DND-41 (cell line): ENCODE data around the gene TOP2B.

Source experiments
- ATAC-seq: fragments of 200-7000 bp; cut with Tn5 transposase; 3 replicates; pipeline ENCODE4 v1.9.1; 2021; ENCODE audit warnings: low read depth; ENCODE audit not compliant: insufficient read depth
- DNase-seq: peaks from one replicate; pipeline ENCODE4 v3.0.0-alpha.2; 2020
- H2AFZ ChIP-seq: 2 replicates; pipeline ENCODE4 v1.6.0; 2012; ENCODE audit warnings: low read depth, low read length
- H3K27ac ChIP-seq: 2 replicates; pipeline ENCODE4 v1.5.1; 2012; ENCODE audit warnings: low read length, inconsistent platforms
- H3K27me3 ChIP-seq: fragments of 200-600 bp; sonication (generic); 2 replicates; pipeline ENCODE4 v1.6.0; 2012; ENCODE audit warnings: low read length, mild to moderate bottlenecking, inconsistent platforms; ENCODE audit not compliant: insufficient read depth, poor library complexity
- H3K36me3 ChIP-seq: 2 replicates; pipeline ENCODE4 v1.5.1; 2012; ENCODE audit warnings: low read length, inconsistent platforms; ENCODE audit not compliant: insufficient read depth
- H3K4me1 ChIP-seq: 2 replicates; pipeline ENCODE4 v1.5.1; 2012; ENCODE audit warnings: mild to moderate bottlenecking, low read length; ENCODE audit not compliant: insufficient read depth
- H3K4me2 ChIP-seq: 2 replicates; pipeline ENCODE4 v1.6.0; 2012; ENCODE audit warnings: mild to moderate bottlenecking, moderate library complexity, low read length, inconsistent platforms; ENCODE audit not compliant: insufficient read depth
- H3K4me3 ChIP-seq, 2 experiments: fragments of 200-600 bp in 1 of 2; shearing (Covaris generic) in 1 of 2; 2 replicates each; pipeline ENCODE4 v1.5.1; 2012 to 2016; ENCODE audit warnings: inconsistent platforms in 2 of 2, low read length in 2 of 2, mild to moderate bottlenecking in 2 of 2, low read depth in 1 of 2, moderate library complexity in 1 of 2
- H3K79me2 ChIP-seq: 2 replicates; pipeline ENCODE4 v1.6.0; 2012; ENCODE audit warnings: low read length, inconsistent platforms; ENCODE audit not compliant: insufficient read depth
- H3K9ac ChIP-seq: 2 replicates; pipeline ENCODE4 v1.6.0; 2012; ENCODE audit warnings: low read depth, mild to moderate bottlenecking, inconsistent platforms, low read length, moderate library complexity
- H3K9me3 ChIP-seq: 2 replicates; pipeline ENCODE4 v1.5.1; 2012; ENCODE audit warnings: low read length, moderate library complexity, mild to moderate bottlenecking, inconsistent platforms; ENCODE audit not compliant: insufficient read depth, severe bottlenecking
- H4K20me1 ChIP-seq: 2 replicates; pipeline ENCODE4 v1.6.0; 2012; ENCODE audit warnings: low read length; ENCODE audit not compliant: insufficient read depth
- CTCF ChIP-seq: IDR thresholded peaks from 2 replicates; pipeline ENCODE4 v1.5.1; 2012; ENCODE audit warnings: borderline replicate concordance, low read length, moderate library complexity, mild to moderate bottlenecking; ENCODE audit not compliant: poor library complexity, severe bottlenecking; ENCODE audit errors: extremely low read depth
- EZH2 ChIP-seq: IDR thresholded peaks from 3 replicates; pipeline ENCODE4 v1.6.1; 2012; ENCODE audit warnings: borderline replicate concordance, low read depth, mild to moderate bottlenecking, moderate library complexity, low read length, inconsistent platforms; ENCODE audit not compliant: severe bottlenecking

TOP2B gene

GRCh38 chr3:25597535-25598101 lies 67.1 kb downstream of the TOP2B start:
- no peak for ATAC-seq
- H3K36me3 ChIP-seq: peaks cover 60% of the 10 kb centered on the region

DNA sequence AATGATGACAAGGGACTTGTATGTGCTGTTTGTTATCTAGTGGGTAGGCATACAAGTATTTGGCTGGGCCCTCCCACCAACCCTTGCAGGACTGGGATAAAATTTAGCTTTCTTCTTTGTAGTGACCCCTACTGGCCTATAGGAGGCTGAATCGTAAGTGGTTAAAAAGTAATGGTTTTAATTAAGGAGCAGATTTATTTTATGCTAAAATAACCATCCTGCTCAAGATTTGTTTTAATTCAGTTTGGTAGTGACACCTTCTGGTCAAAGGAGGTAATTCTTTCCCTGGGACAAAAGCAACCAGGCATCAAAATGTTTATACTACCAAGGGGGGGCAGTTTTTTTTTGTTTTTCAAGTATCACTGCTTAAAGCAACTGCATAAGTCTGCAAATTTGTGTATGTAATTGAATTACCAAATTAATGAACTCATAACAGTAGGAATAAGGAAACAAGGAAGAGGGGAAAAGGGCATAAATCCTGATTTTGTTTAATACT lies 70.7 kb downstream of the TOP2B start:
- TF ChIP-seq EZH2 (no peak), CTCF (peak; percentile 76)
- H3K27me3 ChIP-seq: no peaks in the 10 kb centered on the region
- DNase-seq (peak; percentile 16), ATAC-seq (peak; percentile 59)
- no peaks in the 10 kb centered on the region for H3K9me3 ChIP-seq
- no peak overlapping the region for H2AFZ ChIP-seq
- no peak overlapping the region for H3K9ac ChIP-seq
- H3K4me2 ChIP-seq: no peak overlapping the region
- peaks cover 28% of the 10 kb centered on the region for H3K36me3 ChIP-seq
- H3K4me1 ChIP-seq: no peaks in the 10 kb centered on the region
- no peaks in the 10 kb centered on the region; the same call in 1 of the 2 replicates for H4K20me1 ChIP-seq
- H3K4me3 ChIP-seq: no peak overlapping the region
- no peaks in the 10 kb centered on the region for H3K79me2 ChIP-seq
- no peak overlapping the region for H3K27ac ChIP-seq

More at GRCh38 chr3:25597535-25598101, 67.1 kb downstream of the TOP2B start:
- no peak for DNase-seq
- Histone ChIP-seq H3K4me1 (no peaks in the 10 kb centered on the region), H3K27ac (no peak overlapping the region), H2AFZ (no peak overlapping the region), H3K79me2 (no peaks in the 10 kb centered on the region), H4K20me1 (no peaks in the 10 kb centered on the region; the same call in 1 of the 2 replicates), H3K9ac (no peak overlapping the region), H3K27me3 (no peaks in the 10 kb centered on the region), H3K4me2 (no peak overlapping the region), H3K4me3 (no peak overlapping the region), H3K9me3 (no peaks in the 10 kb centered on the region)
- no peak for TF ChIP-seq CTCF
- no peak for TF ChIP-seq EZH2

DNA sequence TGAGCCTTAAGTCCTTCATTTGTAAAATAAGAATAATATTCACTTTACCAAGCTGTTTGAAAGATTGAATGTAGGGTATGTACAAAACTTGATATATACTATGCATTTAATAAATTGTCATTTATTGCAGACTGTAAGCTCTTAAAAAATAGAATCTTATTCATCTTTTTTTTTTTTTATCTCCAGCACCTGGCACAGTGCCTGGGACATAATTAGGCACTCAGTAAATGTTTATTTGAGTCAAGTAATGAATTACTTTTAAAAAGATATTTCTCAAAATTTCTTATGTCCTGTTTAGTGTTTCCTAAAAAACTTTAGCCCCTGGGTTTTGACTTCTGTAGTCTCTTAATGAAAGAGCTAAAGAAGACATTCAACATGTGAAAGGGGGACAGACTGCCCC lies 71.7 kb downstream of the TOP2B start:
- H4K20me1 ChIP-seq: no peaks in the 10 kb centered on the region; the same call in 1 of the 2 replicates
- no peak overlapping the region for H3K4me3 ChIP-seq
- H3K9me3 ChIP-seq: no peaks in the 10 kb centered on the region
- DNase-seq (no peak), ATAC-seq (no peak)
- no peak overlapping the region for H3K9ac ChIP-seq
- no peak for TF ChIP-seq CTCF
- TF ChIP-seq EZH2: no peak
- H3K36me3 ChIP-seq: peaks cover 17% of the 10 kb centered on the region
- H3K27ac ChIP-seq: no peak overlapping the region
- H3K4me2 ChIP-seq: no peak overlapping the region
- H2AFZ ChIP-seq: no peak overlapping the region
- H3K4me1 ChIP-seq: no peaks in the 10 kb centered on the region
- H3K79me2 ChIP-seq: no peaks in the 10 kb centered on the region
- H3K27me3 ChIP-seq: no peaks in the 10 kb centered on the region
